Measurements from ENCODE around the gene MFNG.
"Not testable (repeated sequence)": the region's sequence is repeated elsewhere in the genome, so short reads cannot be mapped to it uniquely, and the experiment has no call there.

MFNG gene

GRCh38 chr22:37472418-37473006 lies 13.7 kb downstream of the MFNG start:
- peak; percentile 29 for DNase-seq (ENCODE audit: low spot score)

DNA sequence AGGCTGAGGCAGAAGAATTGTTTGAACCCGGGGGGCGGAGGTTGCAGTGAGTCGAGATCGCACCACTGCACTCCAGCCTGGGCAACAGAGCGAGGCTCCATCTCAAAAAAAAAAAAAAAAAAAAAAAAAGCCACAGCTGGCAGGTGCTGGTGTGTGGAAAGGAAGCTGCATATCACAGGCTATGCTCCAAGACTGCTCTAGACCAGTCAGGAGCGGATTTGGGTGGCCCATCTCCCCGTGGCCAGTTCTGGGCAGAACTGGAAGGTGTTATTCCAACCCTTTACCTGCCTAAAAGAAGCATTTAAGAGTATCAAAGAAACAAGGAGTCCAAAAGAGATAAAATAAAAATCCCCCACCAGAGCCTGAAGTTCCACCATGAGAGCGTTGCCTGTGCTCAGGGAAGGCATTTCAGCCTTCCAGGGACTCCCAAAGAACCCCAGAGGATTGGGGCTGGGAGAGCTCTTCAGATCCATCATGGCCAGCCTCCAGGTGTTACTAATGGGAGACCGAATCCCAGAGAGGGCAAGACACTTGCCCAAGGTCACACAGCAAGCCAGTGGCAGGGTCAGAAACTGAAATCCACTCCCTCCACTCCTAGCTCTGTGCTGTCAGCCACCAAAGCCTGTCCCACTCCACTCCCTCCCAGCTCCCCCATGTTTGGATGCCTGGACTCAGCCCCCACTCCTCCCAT lies 14.3 kb downstream of the MFNG start:
- DNase-seq (ENCODE audit: low spot score): no peak

DNA sequence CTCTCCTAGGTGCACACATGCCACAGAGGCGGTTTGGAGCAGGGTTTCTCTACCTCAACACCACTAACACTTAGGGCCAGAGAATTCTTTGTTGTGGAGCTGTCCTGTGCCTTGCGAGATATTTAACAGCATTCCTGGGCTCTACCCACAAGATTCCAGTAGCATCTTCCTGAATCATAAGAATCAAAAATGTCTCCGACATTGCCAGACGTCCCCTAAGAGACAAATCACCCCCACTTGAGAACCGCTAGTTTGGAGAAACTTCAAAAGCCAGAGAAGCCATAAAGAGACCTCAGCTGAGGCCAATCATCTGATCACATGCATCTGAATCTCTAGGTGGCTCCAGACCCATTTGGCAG lies 16.1 kb downstream of the MFNG start:
- no peak for DNase-seq (ENCODE audit: low spot score)

DNA sequence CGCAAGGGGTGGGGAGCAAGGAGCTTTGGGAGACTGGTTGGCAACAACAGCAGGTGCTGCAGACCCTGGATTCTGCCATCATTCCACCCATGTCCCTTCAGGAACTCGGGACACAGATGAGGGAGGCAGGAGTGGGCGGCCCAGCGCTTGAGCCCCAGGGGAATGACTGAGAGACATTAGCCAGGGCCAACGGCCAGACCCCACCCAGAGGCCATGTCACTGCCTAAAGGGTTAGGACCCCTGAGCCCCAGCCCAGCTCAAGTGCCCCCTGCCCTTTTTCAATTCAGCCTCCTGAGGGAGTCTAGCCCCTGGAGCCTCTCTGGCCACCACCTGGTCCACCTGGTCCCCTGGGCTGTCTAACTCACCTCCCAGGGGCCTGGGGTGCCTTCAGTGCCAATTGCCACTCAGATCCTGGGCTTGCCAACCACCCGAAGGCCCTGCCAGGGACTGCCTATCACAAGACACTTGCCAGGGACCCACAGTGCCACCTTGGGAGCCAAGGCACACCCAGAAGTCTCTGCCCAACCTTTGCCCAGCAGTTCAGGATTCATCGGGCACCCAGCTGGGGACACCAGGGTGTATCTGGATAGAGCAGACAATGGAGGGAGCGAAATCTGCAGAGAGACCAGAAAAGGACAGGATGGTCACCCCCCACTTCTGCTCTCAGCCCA lies 16.6 kb downstream of the MFNG start:
- no peak for DNase-seq (ENCODE audit: low spot score)

DNA sequence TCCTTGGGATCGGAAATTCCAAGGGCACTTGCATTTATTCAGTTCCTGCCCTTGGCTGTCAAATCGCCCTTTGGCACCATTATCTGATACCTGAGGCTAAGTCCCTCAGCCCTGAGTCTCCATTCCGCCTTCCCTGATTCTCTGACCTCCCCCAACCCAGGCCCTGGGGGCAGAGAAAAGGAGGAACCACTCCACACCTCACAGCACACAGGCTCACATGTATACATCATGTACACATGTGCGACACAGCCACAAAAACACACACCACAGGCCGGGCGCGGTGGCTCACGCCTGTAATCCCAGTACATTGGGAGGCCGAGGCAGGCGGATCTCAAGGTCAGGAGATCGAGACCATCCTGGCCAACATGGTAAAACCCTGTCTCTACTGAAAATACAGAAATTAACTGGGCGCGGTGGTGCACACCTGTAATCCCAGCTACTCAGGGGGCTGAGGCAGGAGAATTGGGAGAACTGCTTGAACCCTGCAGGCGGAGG lies 17.9 kb downstream of the MFNG start:
- not testable (repeated sequence) for DNase-seq (ENCODE audit: low spot score)

DNA sequence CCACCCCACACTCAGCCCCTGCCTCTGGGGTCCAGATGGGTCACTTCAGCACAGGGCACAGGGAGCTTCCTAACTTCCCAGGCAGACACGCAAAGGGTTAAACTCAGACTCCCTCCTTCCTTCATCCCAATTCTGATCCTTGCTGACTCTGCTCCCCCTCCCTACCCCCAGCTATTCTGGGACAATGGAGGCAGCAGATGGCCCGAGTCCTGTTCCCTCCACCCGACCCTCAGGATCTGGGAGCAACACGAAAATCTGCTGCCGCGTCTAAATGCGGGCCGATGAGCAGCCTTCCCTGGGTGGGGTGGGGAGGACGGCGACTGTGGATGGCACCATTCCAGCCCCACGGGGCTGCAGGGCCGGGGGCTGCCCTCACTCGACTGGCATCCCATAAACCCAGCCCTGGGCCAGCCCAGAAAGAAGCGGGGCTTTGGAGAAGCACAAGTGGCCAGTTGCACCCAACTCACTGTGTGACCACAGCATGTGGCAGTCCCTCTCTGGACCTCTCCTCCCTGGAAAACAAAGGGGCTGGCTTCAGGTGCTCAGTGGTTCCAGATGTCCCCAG lies 18.7 kb downstream of the MFNG start:
- DNase-seq (ENCODE audit: low spot score): no peak

GRCh38 chr22:37464181-37464580 lies 22.0 kb downstream of the MFNG start:
- DNase-seq (ENCODE audit: low spot score): no peak

DNA sequence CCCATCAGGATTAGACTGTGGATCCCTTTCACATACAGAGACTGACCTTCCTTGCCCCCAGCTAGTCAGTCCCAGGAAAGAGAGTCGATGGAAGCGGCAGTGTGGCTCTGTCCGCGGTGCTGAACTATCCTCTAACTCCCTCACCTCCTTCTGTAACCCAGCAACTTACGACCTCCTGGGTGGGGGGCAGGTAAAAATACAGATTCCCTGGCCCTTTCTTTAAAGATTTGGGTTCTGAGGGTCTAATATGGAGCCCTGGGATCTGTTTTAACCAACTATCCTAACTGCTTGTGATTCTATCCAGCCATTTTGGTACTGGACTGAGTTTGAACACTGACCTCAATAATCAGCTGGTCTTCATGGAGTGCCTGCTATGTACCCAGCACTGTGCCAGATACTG lies 23.2 kb downstream of the MFNG start:
- no peak for DNase-seq (ENCODE audit: low spot score)

- no peak for DNase-seq (ENCODE audit: low spot score)
Observed at GRCh38 chr22:37462436-37462835, 23.7 kb downstream of the MFNG start.

- DNase-seq (ENCODE audit: low spot score): no peak
Observed at GRCh38 chr22:37461961-37462360, 24.2 kb downstream of the MFNG start.

DNA sequence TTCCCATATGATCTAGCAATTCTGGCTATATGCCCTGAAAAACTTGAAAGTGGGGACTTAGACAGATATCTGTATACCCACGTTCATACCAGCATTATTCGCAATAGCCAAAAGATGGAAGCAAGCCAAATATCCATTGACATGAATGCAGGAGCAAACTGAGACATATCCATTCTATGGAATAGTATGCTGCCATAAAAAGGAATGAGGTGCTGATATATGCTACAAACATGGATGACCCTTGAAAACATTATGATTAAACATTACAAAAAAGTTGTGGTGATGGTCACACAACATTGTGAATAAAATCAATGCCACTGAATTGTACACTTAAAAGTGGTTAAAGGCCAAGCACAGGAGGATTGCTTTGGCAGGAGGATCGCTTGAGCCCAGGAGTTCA lies 25.5 kb downstream of the MFNG start:
- DNase-seq (ENCODE audit: low spot score): no peak

- no peak for DNase-seq (ENCODE audit: low spot score)
Observed at GRCh38 chr22:37459206-37459605, 27.0 kb downstream of the MFNG start.

DNA sequence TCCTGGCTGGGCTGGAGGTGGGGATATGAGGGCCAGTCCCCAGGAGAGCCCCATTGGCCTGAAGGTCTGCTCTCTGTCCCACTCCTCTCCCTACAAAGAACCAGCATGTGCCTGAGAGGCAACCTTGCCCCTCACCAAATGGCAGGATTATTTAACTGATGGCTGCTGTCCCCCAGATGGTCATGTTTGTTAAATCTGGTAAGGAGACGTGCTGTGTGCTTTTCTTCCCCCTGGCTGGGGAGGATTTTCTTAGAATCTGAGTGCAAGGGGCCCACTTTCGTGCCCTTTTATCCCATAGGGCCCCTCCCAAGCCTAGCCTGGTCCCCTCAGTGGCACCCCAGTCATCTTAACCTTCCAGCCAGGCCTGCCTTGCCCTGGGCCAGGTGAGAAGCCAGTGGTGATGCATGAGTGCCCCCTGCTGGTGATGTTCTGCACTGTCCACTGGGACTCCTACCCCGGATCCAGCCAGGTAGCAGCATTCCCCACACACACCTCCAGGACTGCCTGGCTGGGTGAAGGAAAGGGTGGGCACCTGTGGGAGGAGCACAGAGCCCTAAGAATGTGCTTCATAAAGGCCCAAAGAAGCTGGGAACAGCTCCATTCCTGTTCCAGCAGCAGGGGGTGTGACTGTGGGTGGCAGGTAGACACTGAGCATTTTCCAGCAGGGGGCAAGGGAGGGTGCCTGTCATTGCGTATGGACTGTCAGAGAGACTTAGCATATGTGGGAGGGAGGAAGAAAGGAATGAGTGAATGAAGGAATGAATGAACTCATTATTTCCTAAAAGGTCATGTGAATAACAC lies 28.9 kb downstream of the MFNG start:
- peak; percentile 82 for DNase-seq (ENCODE audit: low spot score)

- DNase-seq (ENCODE audit: low spot score): no peak
Observed at GRCh38 chr22:37456346-37456745, 29.8 kb downstream of the MFNG start.

GRCh38 chr22:37455896-37456295 lies 30.3 kb downstream of the MFNG start:
- no peak for DNase-seq (ENCODE audit: low spot score)

DNA sequence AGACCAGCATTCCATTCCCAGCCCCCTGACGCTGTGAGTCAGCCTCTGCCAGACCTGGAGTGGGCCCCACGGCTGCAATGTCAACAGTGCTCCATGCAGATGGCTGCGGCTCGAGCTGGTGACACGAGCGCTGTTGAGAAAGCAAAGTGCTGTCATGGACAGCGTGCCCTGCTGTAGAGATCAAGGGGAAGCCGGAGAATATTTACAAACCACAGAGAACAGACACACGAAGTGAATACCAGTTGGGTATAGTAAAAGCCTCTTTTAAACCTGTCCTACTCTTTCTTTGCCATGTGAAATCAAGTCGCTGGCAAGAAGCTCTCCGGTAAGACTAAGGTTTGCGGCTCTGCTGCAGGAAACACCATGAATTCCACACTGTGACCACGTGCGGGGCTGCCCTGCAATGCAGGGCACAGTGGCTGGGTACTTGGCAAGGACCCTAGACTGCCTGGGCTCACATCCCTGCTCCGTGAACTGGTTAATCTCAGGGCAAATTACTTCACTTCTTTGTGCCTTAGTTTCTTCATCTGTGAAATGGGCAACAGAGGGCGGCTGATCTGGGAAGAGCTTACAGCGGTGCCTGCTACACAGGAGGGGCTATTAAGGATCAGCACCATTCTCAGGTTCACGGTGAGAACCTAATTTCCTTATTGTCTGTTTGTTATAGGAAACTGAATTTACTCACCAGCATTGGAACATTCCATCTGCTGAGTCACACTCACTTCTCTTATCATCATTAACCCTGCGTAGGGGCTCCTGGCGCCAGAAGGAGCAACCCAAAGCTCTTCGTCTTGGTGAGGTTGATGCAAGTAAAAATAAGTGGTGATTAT lies 31.1 kb downstream of the MFNG start:
- no peak for DNase-seq (ENCODE audit: low spot score)

DNA sequence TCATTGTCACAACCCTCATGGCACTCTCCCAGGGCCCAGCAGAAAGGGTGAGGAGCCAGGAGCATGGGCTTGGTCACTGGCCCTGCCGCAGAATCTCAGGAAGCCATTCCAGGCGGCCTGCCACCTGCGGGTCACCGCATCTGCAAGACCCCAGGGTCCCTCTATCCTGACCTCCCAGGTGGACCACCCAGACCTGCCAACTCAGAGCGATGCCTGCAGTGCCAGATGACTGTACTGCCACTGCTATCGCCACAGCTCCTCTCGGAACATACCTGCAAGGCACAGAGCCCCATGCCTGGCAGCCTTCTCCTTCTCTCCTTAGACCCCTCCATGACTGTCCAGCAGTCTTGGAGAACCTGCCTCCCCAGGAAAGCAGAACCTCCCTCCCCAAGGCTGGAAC lies 32.5 kb downstream of the MFNG start:
- no peak for DNase-seq (ENCODE audit: low spot score)

- DNase-seq (ENCODE audit: low spot score): no peak
Observed at GRCh38 chr22:37451218-37451617, 35.0 kb downstream of the MFNG start.

DNA sequence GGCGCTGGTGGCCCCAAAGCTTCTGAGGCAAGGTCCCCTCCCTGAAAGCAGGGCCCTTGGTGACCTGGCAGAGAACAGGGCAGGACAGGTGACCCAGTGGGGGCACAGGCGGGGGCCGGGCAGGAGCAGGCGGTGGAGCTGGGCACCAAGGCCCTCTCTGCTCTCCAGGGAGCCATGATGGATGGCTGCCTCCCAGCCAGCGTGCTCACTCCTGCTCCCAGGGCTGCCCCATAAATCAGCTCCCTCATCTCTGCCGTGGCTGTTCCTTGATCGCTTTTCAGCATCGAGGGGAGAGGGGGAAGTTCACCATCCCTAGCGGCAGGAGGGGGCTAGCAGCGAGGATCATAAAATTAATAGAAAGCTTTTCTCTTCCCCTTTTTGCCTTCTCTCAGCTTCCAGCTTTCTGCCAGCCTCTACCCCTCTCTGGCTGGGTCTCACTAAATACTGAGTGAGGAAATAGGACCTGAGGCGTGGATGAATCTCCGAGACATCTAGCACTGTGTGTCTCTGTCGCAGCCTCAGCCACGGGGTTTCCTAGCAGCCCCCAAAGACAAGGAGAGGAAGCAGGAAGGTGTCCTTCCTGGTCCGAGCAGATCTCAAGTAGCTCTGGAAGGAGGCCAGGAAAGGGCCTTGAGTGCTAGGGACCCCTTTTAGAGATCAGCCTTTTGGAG lies 36.7 kb downstream of the MFNG start:
- DNase-seq (ENCODE audit: low spot score): no peak

DNA sequence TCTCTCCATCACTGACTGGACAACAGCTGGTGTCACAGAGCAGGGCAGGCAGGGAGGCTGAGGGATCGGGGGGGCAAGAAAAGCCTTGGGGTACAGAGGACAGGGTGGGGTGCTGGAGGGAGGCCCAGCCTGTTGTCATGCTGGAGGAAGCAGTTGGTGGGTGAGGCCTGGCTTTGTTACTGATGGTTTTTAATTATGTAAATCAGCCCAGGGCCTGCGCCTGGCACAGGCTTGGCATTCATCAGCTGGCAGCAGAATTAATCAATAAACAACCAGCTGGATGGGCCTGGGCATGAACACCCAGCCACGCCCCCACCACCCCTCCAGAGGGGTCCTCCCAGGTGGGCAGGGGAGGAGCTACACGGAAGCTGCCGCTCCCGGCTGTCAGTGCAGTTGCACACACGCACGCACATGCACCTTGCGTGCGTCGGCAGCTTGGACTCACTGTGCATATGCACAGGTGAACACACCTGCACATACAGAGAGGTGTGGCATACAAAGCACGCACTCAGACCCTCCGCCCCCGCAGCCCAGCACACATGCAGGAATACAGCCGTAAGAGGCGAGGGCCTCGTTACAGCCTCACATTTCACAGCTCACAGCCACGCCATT lies 37.6 kb downstream of the MFNG start:
- no peak for DNase-seq (ENCODE audit: low spot score)

Data from activated CD4-positive, alpha-beta T cell treated with anti-CD3 and anti-CD28 coated beads, Interleukin-2, Interleukin-4, amounts not matched to agents 100 ng/mL and 50 ng/mL, durations not matched to agents 16 hours and 8 hours (primary cell).